Panc1 (cell line): ENCODE results near the gene ANGPTL7. TPM values are rescaled to one million over a fixed set of nuclear protein-coding genes. Genes with fewer than 3 reads are reported as not detected.

Experiments used
- total RNA-seq: library from RNA; stranded (reverse); gene quantifications from one replicate; pipeline ENCODE4 v1.2.1, GENCODE V29; 2021; ENCODE audit not compliant: unreplicated experiment

ANGPTL7 gene
- total RNA-seq, 1 experiment from 2014 or later, result not detected

Other genes with a start within 250 kb of the ANGPTL7 start
- gene TARDBP, start 176.7 kb upstream of the ANGPTL7 start, total RNA-seq, result 196 TPM
- 0.41 TPM for gene MASP2, start 142.1 kb upstream of the ANGPTL7 start, total RNA-seq
- 249 TPM for gene SRM, start 129.3 kb upstream of the ANGPTL7 start, total RNA-seq
- 93.1 TPM for gene EXOSC10, start 89.5 kb upstream of the ANGPTL7 start, total RNA-seq
- 71.2 TPM for gene MTOR, start 73.2 kb downstream of the ANGPTL7 start, total RNA-seq
- 24.7 TPM for gene UBIAD1, start 83.8 kb downstream of the ANGPTL7 start, total RNA-seq